Memory B cell (primary cell): Measurements from ENCODE around the gene GALNT8.

Experiments
- ATAC-seq: fragments of 150-1000 bp; cut with Tn5 transposase; 2 replicates; pipeline ENCODE4 v1.10.0; 2021; ENCODE audit warnings: low read depth, mild to moderate bottlenecking, moderate library complexity
- DNase-seq, 2 donors: peaks; one replicate each; pipeline ENCODE4 v3.0.0; 2022; ENCODE audit warnings: low spot score in 2 of 2
- H3K27ac Mint-ChIP-seq: one replicate; pipeline ENCODE4 v1.8.0; 2022; ENCODE audit warnings: mild to moderate bottlenecking, moderate library complexity, mixed read lengths
- H3K27me3 Mint-ChIP-seq: one replicate; pipeline ENCODE4 v1.8.0; 2022; ENCODE audit warnings: mixed read lengths
- H3K36me3 Mint-ChIP-seq: one replicate; pipeline ENCODE4 v1.8.0; 2022; ENCODE audit warnings: mild to moderate bottlenecking, mixed read lengths
- H3K4me1 Mint-ChIP-seq: one replicate; pipeline ENCODE4 v1.8.0; 2022; ENCODE audit warnings: mixed read lengths
- H3K4me3 Mint-ChIP-seq: one replicate; pipeline ENCODE4 v1.8.0; 2022; ENCODE audit warnings: mild to moderate bottlenecking, moderate library complexity, mixed read lengths
- H3K9me3 Mint-ChIP-seq: one replicate; pipeline ENCODE4 v1.8.0; 2022; ENCODE audit warnings: mixed read lengths

GALNT8 gene

DNA sequence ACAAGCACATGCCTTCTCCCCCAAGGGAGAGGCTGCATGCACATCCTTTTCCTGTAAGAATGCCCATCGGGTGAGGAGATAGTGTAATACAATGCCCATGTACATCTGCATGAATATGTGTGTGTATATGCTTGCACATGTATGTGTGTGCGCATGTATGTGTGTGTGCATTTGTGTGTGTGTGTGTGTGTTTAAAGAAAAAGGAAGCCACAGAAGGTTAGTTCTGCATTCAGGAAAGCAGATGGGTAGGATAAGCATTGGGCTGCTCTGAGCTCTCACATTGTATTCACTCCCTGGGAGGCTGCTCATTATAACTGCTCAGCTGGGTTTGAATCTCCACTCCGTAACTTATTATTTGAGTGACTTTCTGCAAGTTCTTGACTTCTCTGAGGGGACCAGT is 74.3 kb downstream of the GALNT8 start:
- Mint-ChIP-seq H3K4me1 (peaks cover 2% of the 10 kb centered on the region), H3K27me3 (peaks cover 11% of the 10 kb centered on the region), H3K36me3 (no peaks in the 10 kb centered on the region), H3K27ac (no peak overlapping the region), H3K9me3 (no peaks in the 10 kb centered on the region), H3K4me3 (no peak overlapping the region)
- DNase-seq, result no peak
- ATAC-seq, result no peak

- no peak for DNase-seq
- Mint-ChIP-seq H3K27me3 (peaks cover 12% of the 10 kb centered on the region), H3K4me1 (peaks cover 2% of the 10 kb centered on the region), H3K4me3 (no peak overlapping the region), H3K27ac (no peak overlapping the region), H3K36me3 (no peaks in the 10 kb centered on the region), H3K9me3 (no peaks in the 10 kb centered on the region)
- no peak for ATAC-seq
These were observed 76.0 kb downstream of the GALNT8 start for GRCh38 chr12:4796216-4796615.

GRCh38 chr12:4796694-4797482 is 76.7 kb downstream of the GALNT8 start:
- H3K4me3 Mint-ChIP-seq, result no peak overlapping the region
- H3K36me3 Mint-ChIP-seq, result no peaks in the 10 kb centered on the region
- H3K4me1 Mint-ChIP-seq, result peaks cover 2% of the 10 kb centered on the region
- ATAC-seq (no peak), DNase-seq (no peak)
- H3K27ac Mint-ChIP-seq, result no peak overlapping the region
- H3K9me3 Mint-ChIP-seq, result no peaks in the 10 kb centered on the region
- H3K27me3 Mint-ChIP-seq, result peaks cover 12% of the 10 kb centered on the region

GRCh38 chr12:4800555-4800954 is 80.4 kb downstream of the GALNT8 start:
- DNase-seq (no peak), ATAC-seq (no peak)
- Mint-ChIP-seq H3K27ac (no peak overlapping the region), H3K4me3 (no peak overlapping the region), H3K36me3 (no peaks in the 10 kb centered on the region), H3K9me3 (no peaks in the 10 kb centered on the region), H3K4me1 (peaks cover 2% of the 10 kb centered on the region), H3K27me3 (peaks cover 12% of the 10 kb centered on the region)

DNA sequence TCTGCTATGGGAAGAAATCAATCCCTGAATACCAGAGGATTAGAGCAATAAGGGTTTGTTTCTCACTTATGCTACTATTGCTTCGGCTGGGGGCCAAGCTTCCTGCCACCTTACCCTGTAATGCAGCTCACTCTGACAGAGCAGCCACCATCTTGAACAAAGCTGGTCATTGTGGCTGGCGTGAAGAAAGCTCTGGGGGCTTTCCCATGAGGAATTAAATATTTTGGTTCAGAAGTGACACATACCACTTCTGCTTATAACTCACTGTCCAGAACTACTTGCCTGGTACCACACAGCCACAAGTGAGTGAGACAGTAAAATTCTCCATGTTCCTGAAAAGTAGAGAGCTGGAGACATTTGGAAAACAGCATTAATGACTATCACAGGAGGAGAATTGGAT is 82.6 kb downstream of the GALNT8 start:
- no peaks in the 10 kb centered on the region for H3K36me3 Mint-ChIP-seq
- DNase-seq (no peak), ATAC-seq (peak; percentile 64)
- H3K4me3 Mint-ChIP-seq, result no peak overlapping the region
- H3K27ac Mint-ChIP-seq, result no peak overlapping the region
- no peaks in the 10 kb centered on the region for H3K9me3 Mint-ChIP-seq
- peaks cover 11% of the 10 kb centered on the region for H3K27me3 Mint-ChIP-seq
- peaks cover 9% of the 10 kb centered on the region for H3K4me1 Mint-ChIP-seq

GRCh38 chr12:4806439-4807115 is 86.4 kb downstream of the GALNT8 start:
- ATAC-seq (no peak), DNase-seq (no peak)
- Mint-ChIP-seq H3K4me3 (no peak overlapping the region), H3K27me3 (peaks cover 13% of the 10 kb centered on the region), H3K4me1 (peaks cover 24% of the 10 kb centered on the region), H3K27ac (no peak overlapping the region), H3K9me3 (no peaks in the 10 kb centered on the region), H3K36me3 (peaks cover 3% of the 10 kb centered on the region)

DNA sequence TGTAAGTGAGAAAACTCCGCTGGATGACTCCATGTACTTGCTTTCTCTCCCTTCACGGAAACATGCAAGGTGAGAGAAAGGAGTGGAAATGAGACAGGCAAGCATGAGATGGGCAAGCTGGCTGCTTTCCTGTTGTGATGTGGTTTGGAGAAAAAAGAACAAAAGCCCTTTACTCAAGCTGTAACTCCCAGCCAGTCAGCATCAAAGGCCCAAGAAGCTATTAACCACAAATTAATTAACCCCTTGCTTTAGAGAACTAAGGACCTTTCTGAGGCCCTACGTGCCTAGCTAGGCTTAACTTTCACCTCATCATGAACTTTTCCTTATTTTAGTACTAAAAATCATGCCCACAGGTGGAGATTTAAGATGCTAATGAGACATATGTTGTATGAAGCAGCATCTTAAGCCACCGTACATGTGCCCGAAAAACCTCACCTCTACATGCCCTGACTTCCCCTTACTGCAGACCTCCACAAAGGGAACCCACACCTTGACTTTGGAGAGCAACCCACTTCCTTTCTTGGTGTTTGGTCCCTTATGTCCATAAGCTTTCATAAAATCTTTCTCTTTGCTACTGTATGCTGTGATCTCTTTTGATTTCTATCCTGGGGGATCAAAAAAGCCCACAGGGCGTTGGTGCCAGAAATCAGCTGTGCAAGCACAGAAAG is 87.0 kb downstream of the GALNT8 start:
- Mint-ChIP-seq H3K27ac (no peak overlapping the region), H3K36me3 (peaks cover 4% of the 10 kb centered on the region), H3K27me3 (peaks cover 16% of the 10 kb centered on the region), H3K4me3 (no peak overlapping the region), H3K4me1 (peaks cover 24% of the 10 kb centered on the region), H3K9me3 (no peaks in the 10 kb centered on the region)
- DNase-seq, result no peak
- peak; percentile 45 for ATAC-seq

DNA sequence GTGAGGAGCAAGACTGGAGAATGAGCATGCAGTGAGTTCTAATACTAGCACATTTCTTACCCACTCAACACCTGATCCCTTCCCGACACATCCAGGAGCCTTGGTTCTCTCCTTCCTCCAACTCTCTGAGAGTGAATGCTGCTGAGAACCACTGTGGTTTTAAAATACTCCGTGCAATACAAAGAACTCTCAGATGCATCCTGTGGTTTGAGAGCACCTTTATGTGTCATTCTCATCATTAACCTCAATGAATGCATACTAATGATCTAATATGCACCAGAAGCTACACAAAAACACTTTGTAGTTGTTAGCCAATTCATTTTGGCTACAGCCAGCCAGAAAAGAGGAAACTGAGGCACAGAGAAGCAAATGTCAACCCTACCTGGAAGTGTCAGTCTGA is 87.6 kb downstream of the GALNT8 start:
- peaks cover 4% of the 10 kb centered on the region for H3K36me3 Mint-ChIP-seq
- no peak overlapping the region for H3K27ac Mint-ChIP-seq
- H3K4me1 Mint-ChIP-seq, result peaks cover 24% of the 10 kb centered on the region
- no peak for DNase-seq
- peaks cover 16% of the 10 kb centered on the region for H3K27me3 Mint-ChIP-seq
- ATAC-seq, result peak; percentile 44
- no peak overlapping the region for H3K4me3 Mint-ChIP-seq
- H3K9me3 Mint-ChIP-seq, result no peaks in the 10 kb centered on the region

DNA sequence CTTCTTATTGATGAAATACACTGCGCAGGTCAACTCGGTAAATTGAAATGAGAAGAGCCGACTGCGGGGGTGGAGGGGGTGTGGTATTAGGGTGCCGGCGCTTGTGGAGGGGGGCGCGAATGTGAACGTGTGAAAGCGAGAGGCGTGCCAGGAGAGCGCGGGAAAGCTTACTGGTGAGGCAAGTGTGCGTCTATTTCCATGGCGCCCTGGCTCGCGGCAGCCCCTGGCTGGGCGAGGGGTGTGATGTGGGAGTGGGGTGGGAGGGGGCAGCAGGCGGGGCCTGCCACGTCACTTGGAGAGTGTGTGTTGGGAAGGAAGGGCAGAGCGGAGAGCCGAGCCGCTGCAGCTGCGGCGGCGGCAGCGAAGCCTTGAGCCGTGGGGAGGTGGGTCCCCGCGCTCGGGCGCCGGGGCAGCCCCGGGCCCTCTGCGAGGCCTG is 88.8 kb downstream of the GALNT8 start:
- Mint-ChIP-seq H3K4me1 (peaks cover 24% of the 10 kb centered on the region), H3K9me3 (no peaks in the 10 kb centered on the region), H3K27me3 (peaks cover 16% of the 10 kb centered on the region), H3K4me3 (peak overlapping the region; percentile 87), H3K36me3 (peaks cover 4% of the 10 kb centered on the region), H3K27ac (no peak overlapping the region)
- ATAC-seq (peak; percentile 54), DNase-seq (no peak)

GRCh38 chr12:4809449-4810218 is 89.4 kb downstream of the GALNT8 start:
- Mint-ChIP-seq H3K4me1 (peaks cover 24% of the 10 kb centered on the region), H3K27ac (no peak overlapping the region), H3K9me3 (no peaks in the 10 kb centered on the region), H3K4me3 (peak overlapping the region; percentile 87), H3K27me3 (peaks cover 16% of the 10 kb centered on the region), H3K36me3 (peaks cover 4% of the 10 kb centered on the region)
- DNase-seq (no peak), ATAC-seq (peak; percentile 26)

DNA sequence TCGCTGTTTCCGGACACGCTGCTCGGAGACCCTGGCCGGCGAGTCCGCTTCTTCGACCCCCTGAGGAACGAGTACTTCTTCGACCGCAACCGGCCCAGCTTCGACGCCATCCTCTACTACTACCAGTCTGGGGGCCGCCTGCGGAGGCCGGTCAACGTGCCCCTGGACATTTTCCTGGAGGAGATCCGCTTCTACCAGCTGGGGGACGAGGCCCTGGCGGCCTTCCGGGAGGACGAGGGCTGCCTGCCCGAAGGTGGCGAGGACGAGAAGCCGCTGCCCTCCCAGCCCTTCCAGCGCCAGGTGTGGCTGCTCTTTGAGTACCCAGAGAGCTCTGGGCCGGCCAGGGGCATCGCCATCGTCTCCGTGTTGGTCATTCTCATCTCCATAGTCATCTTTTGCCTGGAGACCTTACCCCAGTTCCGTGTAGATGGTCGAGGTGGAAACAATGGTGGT is 90.0 kb downstream of the GALNT8 start:
- Mint-ChIP-seq H3K4me1 (peaks cover 24% of the 10 kb centered on the region), H3K9me3 (no peaks in the 10 kb centered on the region), H3K4me3 (peak overlapping the region; percentile 87), H3K27me3 (peaks cover 14% of the 10 kb centered on the region), H3K27ac (no peak overlapping the region), H3K36me3 (peaks cover 4% of the 10 kb centered on the region)
- DNase-seq, result no peak
- ATAC-seq, result no peak

DNA sequence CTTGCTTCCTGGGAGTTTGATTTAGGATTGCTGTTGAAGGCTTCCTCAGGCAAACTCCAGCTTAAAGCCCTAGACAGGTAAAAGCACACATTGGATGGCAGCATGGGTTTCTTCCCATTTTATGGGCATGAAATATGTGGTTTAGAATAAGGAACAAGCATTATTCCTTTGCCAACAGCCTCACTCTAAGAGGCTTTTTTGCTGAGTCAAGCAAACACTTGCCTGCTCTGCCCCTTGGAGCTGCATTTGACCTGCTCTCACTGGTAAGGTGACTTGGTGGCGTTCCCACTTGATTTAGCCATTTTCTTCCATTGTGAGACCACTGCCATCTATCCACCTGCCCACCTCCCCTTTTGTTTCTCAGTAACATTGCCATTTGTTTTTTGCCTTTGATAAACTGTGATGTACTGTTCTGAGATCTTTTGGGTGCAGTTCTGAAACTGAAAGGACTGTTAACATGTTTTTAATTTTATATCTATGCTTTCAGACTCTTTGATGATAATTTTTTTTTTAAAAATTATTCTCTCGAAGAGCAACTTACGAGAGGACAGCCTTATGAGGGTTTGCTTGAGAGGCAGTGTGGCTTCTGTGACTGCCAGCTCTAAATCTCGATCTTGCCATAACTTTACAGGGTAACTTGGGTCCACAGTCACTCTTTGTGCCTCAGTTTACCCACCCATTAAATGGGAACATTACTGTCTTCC is 92.6 kb downstream of the GALNT8 start:
- Mint-ChIP-seq H3K36me3 (peaks cover 4% of the 10 kb centered on the region), H3K27ac (no peak overlapping the region), H3K27me3 (peaks cover 12% of the 10 kb centered on the region), H3K9me3 (no peaks in the 10 kb centered on the region), H3K4me1 (peaks cover 19% of the 10 kb centered on the region), H3K4me3 (no peak overlapping the region)
- ATAC-seq, result no peak
- no peak for DNase-seq

DNA sequence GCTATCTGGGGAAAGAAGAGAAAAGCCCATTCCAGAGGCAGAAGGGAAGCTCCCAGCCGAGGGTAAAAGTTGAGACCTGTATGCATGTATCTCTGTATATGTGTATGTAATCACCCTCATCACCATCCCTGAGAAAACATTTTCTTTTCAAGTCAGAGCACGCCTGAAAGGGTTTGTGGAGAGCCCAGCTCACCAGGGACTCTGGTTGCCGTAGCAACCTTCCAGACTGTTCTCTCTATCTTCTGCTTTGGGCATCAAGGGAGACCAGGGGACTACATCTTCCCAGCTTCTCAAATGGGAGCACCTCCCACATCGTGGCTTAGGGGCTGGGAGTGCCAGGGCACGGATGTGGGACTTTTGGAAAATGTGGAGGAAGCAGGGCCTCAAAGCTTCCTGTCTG is 93.5 kb downstream of the GALNT8 start:
- H3K27me3 Mint-ChIP-seq, result peaks cover 12% of the 10 kb centered on the region
- no peak overlapping the region for H3K4me3 Mint-ChIP-seq
- H3K9me3 Mint-ChIP-seq, result no peaks in the 10 kb centered on the region
- no peak overlapping the region for H3K27ac Mint-ChIP-seq
- peaks cover 18% of the 10 kb centered on the region for H3K4me1 Mint-ChIP-seq
- DNase-seq (no peak), ATAC-seq (no peak)
- peaks cover 4% of the 10 kb centered on the region for H3K36me3 Mint-ChIP-seq
